ENCODE measurements around the gene AVL9. TPM values are rescaled to one million over a fixed set of nuclear protein-coding genes. Genes with fewer than 3 reads are reported as not detected.

Gene AVL9
- total and polyA plus RNA-seq, 2 experiments from 2014 or later: 14.0 to 55.7 TPM

- Histone ChIP-seq H3K27ac (no peak overlapping the region), H4K20me1 (ENCODE audit: insufficient read depth, poor library complexity, severe bottlenecking) (peaks cover 43% of the 10 kb centered on the region)
Observed at GRCh38 chr7:32506266-32507054, 11.2 kb downstream of the AVL9 start.

GRCh38 chr7:32507414-32507813, 12.1 kb downstream of the AVL9 start:
- WGBS (ENCODE audit: low lambda C conversion rate, missing lambda C conversion rate): 97% methylated on average over 6 of the region's 6 CpGs
- H4K20me1 ChIP-seq (ENCODE audit: insufficient read depth, poor library complexity, severe bottlenecking): peaks cover 33% of the 10 kb centered on the region
- no peak overlapping the region for H3K27ac ChIP-seq

More at GRCh38 chr7:32506266-32507054, 11.2 kb downstream of the AVL9 start:
- DNase-seq (ENCODE audit: low spot score): no peak
- Histone ChIP-seq H3K9me2 (replicated peaks; ENCODE audit: insufficient read depth) (no peaks in the 10 kb centered on the region), H3K79me2 (peaks cover 98% of the 10 kb centered on the region), H3K36me3 (replicated peaks; ENCODE audit: insufficient read depth, low read depth) (no peaks in the 10 kb centered on the region), H3K4me3 (no peak overlapping the region), H2AFZ (no peak overlapping the region), H3K9me3 (ENCODE audit: low read depth) (no peaks in the 10 kb centered on the region), H3K4me1 (ENCODE audit: insufficient read depth) (peaks cover under 1% of the 10 kb centered on the region), H3K4me2 (no peak overlapping the region), H3K27me3 (no peaks in the 10 kb centered on the region)
- WGBS (ENCODE audit: low lambda C conversion rate, missing lambda C conversion rate): 95% methylated on average over 5 of the region's 5 CpGs
- no peak for TF ChIP-seq EZH2 (IDR thresholded peaks at IDR 0.05; ENCODE audit: borderline replicate concordance)
- no peak for TF ChIP-seq CTCF (IDR thresholded peaks at IDR 0.05; ENCODE audit: poor library complexity)
- TF ChIP-seq EZH2phosphoT487 (IDR thresholded peaks at IDR 0.05; ENCODE audit: low read depth, severe bottlenecking, unreplicated experiment): no peak

GRCh38 chr7:32511791-32512190, 16.5 kb downstream of the AVL9 start:
- peaks cover 87% of the 10 kb centered on the region for H3K79me2 ChIP-seq
- no peaks in the 10 kb centered on the region for H3K36me3 ChIP-seq (replicated peaks; ENCODE audit: insufficient read depth, low read depth)
- H3K9me2 ChIP-seq (replicated peaks; ENCODE audit: insufficient read depth): no peaks in the 10 kb centered on the region
- H3K27me3 ChIP-seq: no peaks in the 10 kb centered on the region
- no peaks in the 10 kb centered on the region for H3K9me3 ChIP-seq (ENCODE audit: low read depth)
- H3K4me2 ChIP-seq: no peak overlapping the region
- no peak overlapping the region for H2AFZ ChIP-seq
- TF ChIP-seq EZH2phosphoT487 (IDR thresholded peaks at IDR 0.05; ENCODE audit: low read depth, severe bottlenecking, unreplicated experiment) (no peak), CTCF (IDR thresholded peaks at IDR 0.05; ENCODE audit: poor library complexity) (no peak), EZH2 (IDR thresholded peaks at IDR 0.05; ENCODE audit: borderline replicate concordance) (no peak)
- no peak overlapping the region for H3K4me3 ChIP-seq
- peaks cover 18% of the 10 kb centered on the region for H4K20me1 ChIP-seq (ENCODE audit: insufficient read depth, poor library complexity, severe bottlenecking)
- no peak overlapping the region for H3K27ac ChIP-seq
- H3K4me1 ChIP-seq (ENCODE audit: insufficient read depth): peaks cover 12% of the 10 kb centered on the region
- DNase-seq (ENCODE audit: low spot score): no peak
- WGBS (ENCODE audit: low lambda C conversion rate, missing lambda C conversion rate): 95% methylated on average over 4 of the region's 4 CpGs

More at GRCh38 chr7:32507414-32507813, 12.1 kb downstream of the AVL9 start:
- no peak overlapping the region for H3K4me2 ChIP-seq
- H3K79me2 ChIP-seq: peaks cover 98% of the 10 kb centered on the region
- no peak overlapping the region for H2AFZ ChIP-seq
- H3K36me3 ChIP-seq (replicated peaks; ENCODE audit: insufficient read depth, low read depth): no peaks in the 10 kb centered on the region
- DNase-seq (ENCODE audit: low spot score): no peak
- H3K27me3 ChIP-seq: no peaks in the 10 kb centered on the region
- TF ChIP-seq EZH2 (IDR thresholded peaks at IDR 0.05; ENCODE audit: borderline replicate concordance) (no peak), CTCF (IDR thresholded peaks at IDR 0.05; ENCODE audit: poor library complexity) (no peak), EZH2phosphoT487 (IDR thresholded peaks at IDR 0.05; ENCODE audit: low read depth, severe bottlenecking, unreplicated experiment) (no peak)
- no peak overlapping the region for H3K4me3 ChIP-seq
- H3K4me1 ChIP-seq (ENCODE audit: insufficient read depth): no peaks in the 10 kb centered on the region
- H3K9me2 ChIP-seq (replicated peaks; ENCODE audit: insufficient read depth): no peaks in the 10 kb centered on the region
- H3K9me3 ChIP-seq (ENCODE audit: low read depth): no peaks in the 10 kb centered on the region

Data from hepatocyte (in vitro differentiated cells).